ENCODE data around the gene CTIF.

- TF ChIP-seq CTCF (IDR thresholded peaks at IDR 0.05) (no peak), ZFX (IDR thresholded peaks at IDR 0.05; ENCODE audit: borderline replicate concordance) (no peak)
These were observed 100.3 kb downstream of the CTIF start for GRCh38 chr18:48638896-48639771.

All from 22Rv1 (cell line).